ENCODE measurements around the gene PCBP3. TPM values are rescaled to one million over a fixed set of nuclear protein-coding genes. Genes with fewer than 3 reads are reported as not detected.

Gene PCBP3
- total RNA-seq, 1 donor: 1.1 TPM

- Histone ChIP-seq H4K20me1 (ENCODE audit: insufficient read depth, low read length) (no peaks in the 10 kb centered on the region), H2AFZ (ENCODE audit: low read length) (no peak overlapping the region), H3K36me3 (ENCODE audit: insufficient read depth, low read length) (no peaks in the 10 kb centered on the region), H3K9me3 (ENCODE audit: low read depth, low read length) (no peaks in the 10 kb centered on the region), H3K27ac (ENCODE audit: low read depth, low read length) (no peak overlapping the region), H3K79me2 (ENCODE audit: insufficient read depth, low read length) (no peaks in the 10 kb centered on the region), H3K4me3 (ENCODE audit: insufficient read depth, low read length) (no peak overlapping the region), H3K27me3 (ENCODE audit: insufficient read depth, low read length) (peaks cover 30% of the 10 kb centered on the region), H3K4me2 (ENCODE audit: insufficient read depth, low read length) (no peak overlapping the region), H3K4me1 (ENCODE audit: insufficient read depth, low read length) (peaks cover 4% of the 10 kb centered on the region)
- peak; percentile 13 for DNase-seq (ENCODE audit: insufficient read length, low spot score, missing footprints)
- TF ChIP-seq CTCF (IDR thresholded peaks at IDR 0.05; ENCODE audit: extremely low read depth, low read depth, low read length): no peak
Measured at GRCh38 chr21:45613881-45614280, 29.6 kb upstream of the PCBP3 start.

DNA sequence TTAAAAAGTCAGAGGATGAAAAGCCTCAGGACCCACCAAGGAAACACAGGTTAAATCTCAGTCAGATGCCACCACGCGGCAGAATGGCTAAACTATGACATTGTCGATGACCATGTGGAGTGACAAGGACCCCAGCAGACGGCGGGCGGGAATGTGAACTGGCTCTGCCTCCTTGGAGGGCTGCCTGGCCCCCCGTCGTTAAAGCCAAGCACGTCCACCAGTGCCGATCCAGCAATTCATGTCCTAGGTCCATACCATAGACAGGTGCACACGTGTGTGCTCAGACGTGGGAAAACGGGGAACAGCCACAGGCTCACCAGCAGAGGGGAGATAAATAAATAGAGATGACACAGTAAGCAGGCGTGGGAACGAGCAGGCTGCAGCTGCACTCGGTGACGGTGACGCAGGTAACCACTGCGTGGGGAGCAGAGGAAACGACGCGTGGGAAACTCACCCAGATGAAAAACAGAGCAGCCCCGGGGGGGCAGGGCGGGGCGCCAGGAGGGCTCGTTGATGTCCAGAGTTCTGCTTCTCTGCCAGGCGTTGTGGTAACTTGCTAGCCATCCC, 28.3 kb upstream of the PCBP3 start:
- Histone ChIP-seq H3K4me3 (ENCODE audit: insufficient read depth, low read length) (no peak overlapping the region), H3K79me2 (ENCODE audit: insufficient read depth, low read length) (no peaks in the 10 kb centered on the region), H3K27ac (ENCODE audit: low read depth, low read length) (no peak overlapping the region), H3K4me1 (ENCODE audit: insufficient read depth, low read length) (peaks cover 4% of the 10 kb centered on the region), H4K20me1 (ENCODE audit: insufficient read depth, low read length) (no peaks in the 10 kb centered on the region), H2AFZ (ENCODE audit: low read length) (no peak overlapping the region), H3K9me3 (ENCODE audit: low read depth, low read length) (no peaks in the 10 kb centered on the region), H3K27me3 (ENCODE audit: insufficient read depth, low read length) (peaks cover 41% of the 10 kb centered on the region), H3K4me2 (ENCODE audit: insufficient read depth, low read length) (no peak overlapping the region), H3K36me3 (ENCODE audit: insufficient read depth, low read length) (no peaks in the 10 kb centered on the region)
- DNase-seq (ENCODE audit: insufficient read length, low spot score, missing footprints): peak; percentile 37
- TF ChIP-seq CTCF (IDR thresholded peaks at IDR 0.05; ENCODE audit: extremely low read depth, low read depth, low read length): no peak

- Histone ChIP-seq H3K79me2 (ENCODE audit: insufficient read depth, low read length) (no peaks in the 10 kb centered on the region), H3K27me3 (ENCODE audit: insufficient read depth, low read length) (peaks cover 50% of the 10 kb centered on the region), H3K4me2 (ENCODE audit: insufficient read depth, low read length) (no peak overlapping the region), H3K4me3 (ENCODE audit: insufficient read depth, low read length) (no peak overlapping the region), H3K27ac (ENCODE audit: low read depth, low read length) (no peak overlapping the region), H3K36me3 (ENCODE audit: insufficient read depth, low read length) (no peaks in the 10 kb centered on the region), H4K20me1 (ENCODE audit: insufficient read depth, low read length) (no peaks in the 10 kb centered on the region), H3K9me3 (ENCODE audit: low read depth, low read length) (no peaks in the 10 kb centered on the region), H3K4me1 (ENCODE audit: insufficient read depth, low read length) (peaks cover 3% of the 10 kb centered on the region), H2AFZ (ENCODE audit: low read length) (no peak overlapping the region)
- TF ChIP-seq CTCF (IDR thresholded peaks at IDR 0.05; ENCODE audit: extremely low read depth, low read depth, low read length): no peak
- peak; percentile 38 for DNase-seq (ENCODE audit: insufficient read length, low spot score, missing footprints)
Measured at GRCh38 chr21:45617021-45617921, 26.3 kb upstream of the PCBP3 start.

DNA sequence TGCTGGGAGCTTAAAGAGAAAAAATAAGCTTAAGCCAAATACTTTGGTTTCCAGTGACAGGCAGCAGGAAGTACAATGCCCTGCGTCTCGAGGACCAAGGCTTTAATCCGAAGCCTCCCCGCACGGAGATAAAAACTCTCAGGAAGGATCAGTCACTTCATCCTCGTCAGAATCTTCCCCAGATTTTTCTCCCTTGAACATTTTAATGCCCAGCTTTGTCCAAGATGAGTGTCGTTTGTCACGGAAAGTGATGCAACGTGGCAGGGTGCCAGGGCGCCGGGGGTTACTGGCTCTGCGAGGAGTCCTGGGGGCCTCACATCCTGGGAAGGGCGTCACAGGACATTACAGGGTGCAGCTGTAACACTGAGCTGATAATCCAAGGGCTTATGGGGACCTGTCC, 25.2 kb upstream of the PCBP3 start:
- Histone ChIP-seq H3K4me2 (ENCODE audit: insufficient read depth, low read length) (no peak overlapping the region), H3K36me3 (ENCODE audit: insufficient read depth, low read length) (no peaks in the 10 kb centered on the region), H3K79me2 (ENCODE audit: insufficient read depth, low read length) (no peaks in the 10 kb centered on the region), H3K27ac (ENCODE audit: low read depth, low read length) (no peak overlapping the region), H2AFZ (ENCODE audit: low read length) (no peak overlapping the region), H3K9me3 (ENCODE audit: low read depth, low read length) (no peaks in the 10 kb centered on the region), H4K20me1 (ENCODE audit: insufficient read depth, low read length) (no peaks in the 10 kb centered on the region), H3K27me3 (ENCODE audit: insufficient read depth, low read length) (peaks cover 56% of the 10 kb centered on the region), H3K4me3 (ENCODE audit: insufficient read depth, low read length) (no peak overlapping the region), H3K4me1 (ENCODE audit: insufficient read depth, low read length) (no peaks in the 10 kb centered on the region)
- peak; percentile 8 for DNase-seq (ENCODE audit: insufficient read length, low spot score, missing footprints)
- TF ChIP-seq CTCF (IDR thresholded peaks at IDR 0.05; ENCODE audit: extremely low read depth, low read depth, low read length): no peak
